ENCODE results near the gene THBS1.

Gene THBS1

DNA sequence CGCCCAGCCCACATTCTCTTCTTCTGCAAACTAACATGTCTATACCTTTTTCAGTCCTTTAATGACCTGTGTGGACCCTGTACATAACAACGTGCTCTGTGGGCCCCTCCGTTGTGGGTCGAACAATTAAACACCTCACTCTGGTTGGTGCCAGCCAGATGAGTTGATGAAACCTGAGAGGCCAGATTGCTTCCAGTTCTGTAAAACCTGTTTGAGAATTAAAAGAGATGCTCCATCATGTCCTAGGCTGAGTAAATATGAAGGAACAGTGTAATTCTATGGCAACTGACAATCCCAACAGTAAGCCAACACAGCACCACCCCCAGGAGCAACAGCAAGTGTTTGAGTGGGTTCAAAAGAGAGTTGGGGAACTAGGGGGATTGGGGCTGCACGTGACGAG, 5.7 kb upstream of the THBS1 start:
- Histone ChIP-seq H3K27ac (ENCODE audit: low read length) (no peak overlapping the region), H3K4me1 (ENCODE audit: control insufficient read depth, low read depth, low read length) (peaks cover 12% of the 10 kb centered on the region), H3K36me3 (ENCODE audit: control insufficient read depth, low read depth, low read length) (no peaks in the 10 kb centered on the region), H3K4me3 (ENCODE audit: low read length) (no peak overlapping the region), H3K27me3 (ENCODE audit: control insufficient read depth, insufficient read depth, low read length) (peaks cover 10% of the 10 kb centered on the region), H3K9me3 (ENCODE audit: control insufficient read depth, low read depth, low read length) (no peaks in the 10 kb centered on the region), H3K9ac (ENCODE audit: low read length) (no peak overlapping the region)

DNA sequence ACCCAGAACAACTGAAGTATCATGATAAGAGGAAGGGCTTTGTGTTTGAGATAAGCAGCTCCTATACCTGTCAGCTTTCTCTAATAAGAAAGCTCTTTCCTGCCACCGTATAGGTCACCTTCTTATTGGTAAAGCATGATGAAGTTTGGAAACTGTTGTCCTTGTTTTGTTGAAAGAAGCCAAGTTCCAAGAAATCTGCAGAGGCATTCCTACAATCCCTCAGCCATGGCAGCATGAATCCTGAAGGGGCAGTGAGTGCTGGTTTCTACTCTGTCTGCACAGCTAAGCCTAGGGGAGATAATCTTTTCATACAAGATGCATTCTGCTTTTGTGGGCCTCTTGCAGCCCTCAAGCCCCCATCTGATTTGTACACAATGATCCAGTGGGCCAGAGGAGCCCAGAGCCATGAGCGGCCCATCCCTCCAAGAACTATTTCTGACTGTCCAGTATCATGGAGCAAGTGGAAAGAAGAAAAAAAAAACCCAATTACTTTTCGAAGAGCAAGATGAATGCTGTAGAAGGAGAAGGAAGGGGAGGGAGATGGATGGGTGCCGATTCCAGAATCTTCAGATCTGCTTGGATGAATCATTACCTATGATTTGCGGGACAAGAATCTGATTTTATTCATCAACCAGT, 1.9 kb upstream of the THBS1 start:
- H3K9me3 ChIP-seq (ENCODE audit: control insufficient read depth, low read depth, low read length) = no peaks in the 10 kb centered on the region
- peaks cover 10% of the 10 kb centered on the region for H3K27me3 ChIP-seq (ENCODE audit: control insufficient read depth, insufficient read depth, low read length)
- peaks cover 30% of the 10 kb centered on the region for H3K4me1 ChIP-seq (ENCODE audit: control insufficient read depth, low read depth, low read length)
- H3K9ac ChIP-seq (ENCODE audit: low read length) = peak overlapping the region; percentile 75
- peak overlapping the region; percentile 72 for H3K4me3 ChIP-seq (ENCODE audit: low read length)
- H3K36me3 ChIP-seq (ENCODE audit: control insufficient read depth, low read depth, low read length) = peaks cover 15% of the 10 kb centered on the region
- H3K27ac ChIP-seq (ENCODE audit: low read length) = peak overlapping the region; percentile 28

DNA sequence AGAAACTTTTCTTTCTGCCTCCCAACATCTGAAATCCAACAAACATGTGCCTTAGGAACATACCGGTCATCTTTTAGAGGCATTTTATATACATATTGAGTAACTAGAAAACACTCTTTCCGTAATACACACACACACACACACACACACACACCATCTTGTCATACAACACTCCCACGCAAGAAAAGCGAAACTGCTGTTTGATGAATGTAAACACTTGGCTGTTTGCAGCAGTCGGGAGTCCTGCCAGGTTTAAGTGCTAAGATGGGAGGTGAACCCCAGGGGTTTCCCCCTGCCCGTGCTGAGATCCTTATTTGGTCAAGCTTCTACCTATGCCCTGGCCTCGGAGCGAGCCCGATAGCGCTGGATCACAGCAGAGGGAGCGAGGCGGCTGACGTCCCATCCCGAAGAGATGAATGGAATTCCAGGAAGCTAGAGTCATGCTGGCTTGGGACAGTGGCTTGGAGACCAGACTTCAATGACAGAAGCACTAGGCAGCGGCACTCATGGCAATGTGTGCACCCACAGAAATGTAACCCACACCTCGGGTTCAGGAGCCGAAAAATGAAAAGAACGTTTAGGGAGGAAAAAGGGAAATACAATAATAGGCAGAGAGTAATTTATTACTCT, 1.3 kb upstream of the THBS1 start:
- Histone ChIP-seq H3K27ac (ENCODE audit: low read length) (peak overlapping the region; percentile 85), H3K4me3 (ENCODE audit: low read length) (peak overlapping the region; percentile 72), H3K27me3 (ENCODE audit: control insufficient read depth, insufficient read depth, low read length) (peaks cover 10% of the 10 kb centered on the region), H3K9me3 (ENCODE audit: control insufficient read depth, low read depth, low read length) (no peaks in the 10 kb centered on the region), H3K4me1 (ENCODE audit: control insufficient read depth, low read depth, low read length) (peaks cover 30% of the 10 kb centered on the region), H3K9ac (ENCODE audit: low read length) (peak overlapping the region; percentile 75), H3K36me3 (ENCODE audit: control insufficient read depth, low read depth, low read length) (peaks cover 21% of the 10 kb centered on the region)

DNA sequence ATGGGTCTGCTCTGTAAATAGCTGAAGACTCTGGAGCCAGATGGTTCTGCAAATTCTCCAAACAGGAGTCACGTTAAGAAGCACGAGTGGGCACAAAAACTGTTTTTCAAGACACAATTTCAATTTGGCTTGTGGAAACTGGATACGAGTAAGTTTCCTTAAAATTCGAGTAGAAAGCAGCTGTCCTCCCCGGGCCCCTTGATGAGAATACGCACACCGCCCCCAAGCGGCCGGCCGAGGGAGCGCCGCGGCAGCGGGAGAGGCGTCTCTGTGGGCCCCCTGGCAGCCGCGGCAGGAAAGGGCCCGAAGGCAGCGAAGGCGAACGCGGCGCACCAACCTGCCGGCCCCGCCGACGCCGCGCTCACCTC, 778 bp upstream of the THBS1 start:
- H3K4me1 ChIP-seq (ENCODE audit: control insufficient read depth, low read depth, low read length) = peaks cover 30% of the 10 kb centered on the region
- H3K9ac ChIP-seq (ENCODE audit: low read length) = peak overlapping the region; percentile 75
- peaks cover 26% of the 10 kb centered on the region for H3K36me3 ChIP-seq (ENCODE audit: control insufficient read depth, low read depth, low read length)
- H3K27ac ChIP-seq (ENCODE audit: low read length) = peak overlapping the region; percentile 85
- no peaks in the 10 kb centered on the region for H3K9me3 ChIP-seq (ENCODE audit: control insufficient read depth, low read depth, low read length)
- peaks cover 10% of the 10 kb centered on the region for H3K27me3 ChIP-seq (ENCODE audit: control insufficient read depth, insufficient read depth, low read length)
- peak overlapping the region; percentile 72 for H3K4me3 ChIP-seq (ENCODE audit: low read length)

DNA sequence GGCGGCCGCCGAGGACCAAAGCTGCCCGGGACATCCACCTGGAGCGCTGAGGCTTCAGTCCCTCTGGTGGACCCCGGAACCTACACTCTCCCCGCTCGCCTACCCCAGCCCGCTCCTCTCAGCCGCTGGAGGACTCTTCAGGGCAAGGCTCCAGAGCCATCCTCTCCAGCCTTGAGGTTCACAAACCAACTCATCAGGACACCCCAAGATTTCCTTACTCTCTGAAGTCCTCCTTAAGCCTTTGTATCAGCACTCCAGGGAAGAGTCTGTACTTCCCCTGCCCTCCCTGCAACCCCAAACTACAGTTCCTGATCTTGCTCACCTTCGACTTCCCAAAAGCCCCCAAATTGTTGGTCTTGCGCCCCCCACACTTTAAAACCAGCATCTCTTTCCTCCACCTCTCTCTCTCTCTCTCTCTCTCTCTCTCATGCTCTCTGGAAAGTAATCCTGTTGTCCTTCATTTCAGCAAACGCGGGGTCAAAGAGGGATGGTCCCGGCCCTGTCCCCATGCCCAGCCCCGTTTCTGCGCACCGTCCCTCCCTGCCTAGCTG, 438 bp downstream of the THBS1 start:
- H3K36me3 ChIP-seq (ENCODE audit: control insufficient read depth, low read depth, low read length) = peaks cover 38% of the 10 kb centered on the region
- peak overlapping the region; percentile 62 for H3K9ac ChIP-seq (ENCODE audit: low read length)
- peak overlapping the region; percentile 72 for H3K4me3 ChIP-seq (ENCODE audit: low read length)

DNA sequence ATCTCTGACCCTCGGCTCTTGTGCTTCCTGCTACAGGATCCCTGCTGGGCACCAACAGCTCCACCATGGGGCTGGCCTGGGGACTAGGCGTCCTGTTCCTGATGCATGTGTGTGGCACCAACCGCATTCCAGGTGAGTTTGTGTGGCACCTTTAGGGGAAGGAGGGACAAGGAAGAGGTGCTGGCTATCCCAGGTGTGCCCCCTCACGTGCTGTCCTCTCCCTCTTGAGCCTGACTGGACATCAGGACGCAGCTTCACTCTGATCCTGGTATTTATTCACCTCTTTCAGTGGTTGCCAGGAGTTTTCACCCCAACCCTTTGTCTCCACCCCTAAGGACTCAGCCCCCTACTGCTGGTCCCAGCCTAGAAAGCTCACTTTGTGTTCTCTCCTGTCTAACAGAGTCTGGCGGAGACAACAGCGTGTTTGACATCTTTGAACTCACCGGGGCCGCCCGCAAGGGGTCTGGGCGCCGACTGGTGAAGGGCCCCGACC, 960 bp downstream of the THBS1 start:
- Histone ChIP-seq H3K27me3 (ENCODE audit: control insufficient read depth, insufficient read depth, low read length) (peaks cover 10% of the 10 kb centered on the region), H3K36me3 (ENCODE audit: control insufficient read depth, low read depth, low read length) (peaks cover 43% of the 10 kb centered on the region), H3K27ac (ENCODE audit: low read length) (no peak overlapping the region), H3K9me3 (ENCODE audit: control insufficient read depth, low read depth, low read length) (no peaks in the 10 kb centered on the region), H3K4me1 (ENCODE audit: control insufficient read depth, low read depth, low read length) (peaks cover 30% of the 10 kb centered on the region), H3K4me3 (ENCODE audit: low read length) (peak overlapping the region; percentile 72), H3K9ac (ENCODE audit: low read length) (peak overlapping the region; percentile 62)

More for the DNA sequence above, 438 bp downstream of the THBS1 start:
- H3K9me3 ChIP-seq (ENCODE audit: control insufficient read depth, low read depth, low read length) = no peaks in the 10 kb centered on the region
- H3K27ac ChIP-seq (ENCODE audit: low read length) = no peak overlapping the region
- H3K27me3 ChIP-seq (ENCODE audit: control insufficient read depth, insufficient read depth, low read length) = peaks cover 10% of the 10 kb centered on the region
- H3K4me1 ChIP-seq (ENCODE audit: control insufficient read depth, low read depth, low read length) = peaks cover 30% of the 10 kb centered on the region

DNA sequence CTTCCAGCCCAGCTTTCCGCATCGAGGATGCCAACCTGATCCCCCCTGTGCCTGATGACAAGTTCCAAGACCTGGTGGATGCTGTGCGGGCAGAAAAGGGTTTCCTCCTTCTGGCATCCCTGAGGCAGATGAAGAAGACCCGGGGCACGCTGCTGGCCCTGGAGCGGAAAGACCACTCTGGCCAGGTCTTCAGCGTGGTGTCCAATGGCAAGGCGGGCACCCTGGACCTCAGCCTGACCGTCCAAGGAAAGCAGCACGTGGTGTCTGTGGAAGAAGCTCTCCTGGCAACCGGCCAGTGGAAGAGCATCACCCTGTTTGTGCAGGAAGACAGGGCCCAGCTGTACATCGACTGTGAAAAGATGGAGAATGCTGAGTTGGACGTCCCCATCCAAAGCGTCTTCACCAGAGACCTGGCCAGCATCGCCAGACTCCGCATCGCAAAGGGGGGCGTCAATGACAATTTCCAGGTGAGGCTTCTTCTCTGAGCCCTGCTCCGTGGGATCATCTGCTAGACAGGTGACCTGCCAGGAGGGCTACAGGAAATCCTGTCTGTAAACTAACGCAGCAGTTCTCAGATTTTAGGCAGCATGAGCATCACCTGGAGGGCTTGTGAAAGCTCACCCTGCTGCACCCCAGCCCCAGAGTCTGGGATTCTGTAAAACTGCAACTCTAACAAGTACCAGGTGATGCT, 1.6 kb downstream of the THBS1 start:
- no peak overlapping the region for H3K9ac ChIP-seq (ENCODE audit: low read length)
- H3K4me3 ChIP-seq (ENCODE audit: low read length) = peak overlapping the region; percentile 72
- H3K36me3 ChIP-seq (ENCODE audit: control insufficient read depth, low read depth, low read length) = peaks cover 49% of the 10 kb centered on the region
- H3K9me3 ChIP-seq (ENCODE audit: control insufficient read depth, low read depth, low read length) = no peaks in the 10 kb centered on the region
- H3K27me3 ChIP-seq (ENCODE audit: control insufficient read depth, insufficient read depth, low read length) = peaks cover 10% of the 10 kb centered on the region
- peaks cover 30% of the 10 kb centered on the region for H3K4me1 ChIP-seq (ENCODE audit: control insufficient read depth, low read depth, low read length)
- H3K27ac ChIP-seq (ENCODE audit: low read length) = no peak overlapping the region

DNA sequence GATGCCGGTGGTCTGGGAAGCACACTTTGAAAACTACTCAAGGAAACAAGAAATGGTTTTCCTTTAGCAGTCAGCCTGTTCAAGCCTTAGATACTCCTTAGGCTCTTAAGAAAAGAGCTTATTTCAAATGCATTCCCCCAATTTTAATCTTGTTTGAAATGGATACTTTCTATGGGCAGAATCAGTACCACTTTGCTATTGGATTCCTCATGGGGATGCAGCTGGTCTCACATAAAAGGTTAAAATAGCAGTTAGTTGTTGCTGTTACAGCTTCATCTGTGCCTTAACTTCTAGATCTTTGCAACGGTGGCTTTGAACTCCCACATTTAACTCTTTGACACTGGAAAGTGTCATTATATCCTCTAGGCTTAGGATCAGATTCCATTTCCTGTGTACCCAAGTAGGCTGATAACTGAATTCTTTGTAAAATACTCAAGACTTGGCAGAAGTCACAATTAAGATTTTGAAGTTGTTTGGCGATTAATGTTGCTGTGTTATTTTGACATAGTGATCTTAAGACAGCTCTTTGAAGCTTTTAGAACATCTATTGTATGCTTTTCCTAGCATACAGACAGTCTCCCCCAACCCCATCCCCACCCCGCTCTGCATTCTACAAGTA, 2.2 kb downstream of the THBS1 start:
- H3K4me3 ChIP-seq (ENCODE audit: low read length) = peak overlapping the region; percentile 72
- H3K27me3 ChIP-seq (ENCODE audit: control insufficient read depth, insufficient read depth, low read length) = peaks cover 10% of the 10 kb centered on the region
- no peak overlapping the region for H3K9ac ChIP-seq (ENCODE audit: low read length)
- H3K27ac ChIP-seq (ENCODE audit: low read length) = no peak overlapping the region
- no peaks in the 10 kb centered on the region for H3K9me3 ChIP-seq (ENCODE audit: control insufficient read depth, low read depth, low read length)
- peaks cover 30% of the 10 kb centered on the region for H3K4me1 ChIP-seq (ENCODE audit: control insufficient read depth, low read depth, low read length)
- H3K36me3 ChIP-seq (ENCODE audit: control insufficient read depth, low read depth, low read length) = peaks cover 56% of the 10 kb centered on the region

DNA sequence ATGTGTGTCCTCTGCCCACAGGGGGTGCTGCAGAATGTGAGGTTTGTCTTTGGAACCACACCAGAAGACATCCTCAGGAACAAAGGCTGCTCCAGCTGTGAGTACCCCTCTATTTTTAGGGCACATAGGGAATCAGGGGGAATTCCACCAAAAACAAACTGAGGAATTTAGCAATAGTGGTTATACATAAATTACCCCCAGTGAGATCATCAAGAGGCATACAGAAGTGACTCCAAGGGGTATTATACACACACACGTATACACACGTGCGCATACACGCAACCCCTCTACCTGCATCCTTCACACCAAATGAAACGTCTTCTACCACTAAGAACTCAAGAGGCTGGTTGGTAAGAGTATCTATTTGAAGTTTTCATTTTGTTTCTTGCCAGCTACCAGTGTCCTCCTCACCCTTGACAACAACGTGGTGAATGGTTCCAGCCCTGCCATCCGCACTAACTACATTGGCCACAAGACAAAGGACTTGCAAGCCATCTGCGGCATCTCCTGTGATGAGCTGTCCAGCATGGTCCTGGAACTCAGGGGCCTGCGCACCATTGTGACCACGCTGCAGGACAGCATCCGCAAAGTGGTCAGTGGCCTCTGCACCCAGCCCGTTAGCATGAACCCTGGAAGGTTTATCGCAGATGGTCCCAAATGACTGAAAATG, 2.9 kb downstream of the THBS1 start:
- Histone ChIP-seq H3K27me3 (ENCODE audit: control insufficient read depth, insufficient read depth, low read length) (peaks cover 5% of the 10 kb centered on the region), H3K27ac (ENCODE audit: low read length) (no peak overlapping the region), H3K9ac (ENCODE audit: low read length) (no peak overlapping the region), H3K4me1 (ENCODE audit: control insufficient read depth, low read depth, low read length) (peaks cover 26% of the 10 kb centered on the region), H3K9me3 (ENCODE audit: control insufficient read depth, low read depth, low read length) (no peaks in the 10 kb centered on the region), H3K36me3 (ENCODE audit: control insufficient read depth, low read depth, low read length) (peaks cover 62% of the 10 kb centered on the region), H3K4me3 (ENCODE audit: low read length) (no peak overlapping the region)

DNA sequence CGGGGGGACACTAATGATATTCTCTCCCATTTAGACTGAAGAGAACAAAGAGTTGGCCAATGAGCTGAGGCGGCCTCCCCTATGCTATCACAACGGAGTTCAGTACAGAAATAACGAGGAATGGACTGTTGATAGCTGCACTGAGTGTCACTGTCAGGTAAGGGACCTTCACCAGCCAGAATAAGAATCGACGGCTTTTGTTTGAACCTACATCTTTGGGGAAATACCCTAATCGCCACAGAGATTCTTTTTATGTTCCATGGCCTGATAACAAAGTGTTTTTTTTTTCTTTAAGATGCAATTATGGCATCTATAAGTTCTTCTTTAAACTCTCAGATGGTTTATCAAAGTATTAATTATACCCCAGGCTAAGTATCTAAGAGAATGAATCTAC, 3.4 kb downstream of the THBS1 start:
- H3K27ac ChIP-seq (ENCODE audit: low read length) = no peak overlapping the region
- H3K36me3 ChIP-seq (ENCODE audit: control insufficient read depth, low read depth, low read length) = peaks cover 68% of the 10 kb centered on the region

More for the DNA sequence above, 3.4 kb downstream of the THBS1 start:
- no peak overlapping the region for H3K9ac ChIP-seq (ENCODE audit: low read length)
- no peak overlapping the region for H3K4me3 ChIP-seq (ENCODE audit: low read length)
- H3K4me1 ChIP-seq (ENCODE audit: control insufficient read depth, low read depth, low read length) = peaks cover 20% of the 10 kb centered on the region
- H3K27me3 ChIP-seq (ENCODE audit: control insufficient read depth, insufficient read depth, low read length) = peaks cover under 1% of the 10 kb centered on the region
- H3K9me3 ChIP-seq (ENCODE audit: control insufficient read depth, low read depth, low read length) = no peaks in the 10 kb centered on the region
